ENCODE data around the gene GPR78.
"Not testable (repeated sequence)": the region's sequence is repeated elsewhere in the genome, so short reads cannot be mapped to it uniquely, and the experiment has no call there.

The GPR78 gene

DNA sequence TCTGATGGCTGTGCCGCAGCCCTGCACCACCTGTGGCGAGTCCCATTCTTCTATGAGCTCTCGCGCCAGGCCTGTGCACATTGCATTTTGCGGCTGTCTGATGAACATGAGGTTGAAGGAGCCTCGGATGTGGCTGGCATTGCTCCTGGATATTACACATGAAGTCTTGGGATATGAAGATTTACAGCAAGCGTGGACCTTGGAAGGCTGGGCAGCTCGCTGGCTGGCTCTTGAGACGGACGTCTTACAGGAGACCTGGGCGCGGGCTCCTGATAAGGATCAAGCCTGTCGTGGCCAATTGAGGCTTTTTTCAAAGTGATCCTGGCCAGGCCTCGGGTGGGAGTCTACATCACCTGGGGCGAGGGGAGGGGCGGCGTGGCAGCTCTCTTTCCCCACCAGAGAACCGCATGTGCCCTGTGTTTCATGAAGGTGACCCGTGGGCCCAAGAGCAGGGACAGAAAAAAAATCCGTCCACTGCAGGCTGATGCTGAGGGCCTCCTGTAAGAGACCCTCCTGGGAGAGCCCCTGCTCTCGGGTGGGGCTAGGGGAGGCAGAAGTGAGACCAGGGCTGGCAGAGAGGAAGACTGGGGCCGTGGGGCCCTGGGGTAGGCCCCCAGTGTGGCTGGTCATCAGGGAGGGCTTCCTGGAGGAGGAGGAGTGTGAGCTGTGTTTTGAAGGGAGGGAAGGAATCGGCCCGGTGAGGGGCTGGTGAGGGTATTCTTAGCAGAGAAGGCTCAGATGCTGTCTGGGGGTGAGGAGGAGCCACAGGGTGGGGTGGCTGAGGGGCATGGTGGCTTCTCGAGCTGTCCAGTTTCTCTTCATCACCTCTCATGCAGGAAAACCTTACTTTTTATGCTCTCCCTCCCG lies 36.0 kb downstream of the GPR78 start:
- no peak for DNase-seq (ENCODE audit: low read depth in 2 of 2)

DNA sequence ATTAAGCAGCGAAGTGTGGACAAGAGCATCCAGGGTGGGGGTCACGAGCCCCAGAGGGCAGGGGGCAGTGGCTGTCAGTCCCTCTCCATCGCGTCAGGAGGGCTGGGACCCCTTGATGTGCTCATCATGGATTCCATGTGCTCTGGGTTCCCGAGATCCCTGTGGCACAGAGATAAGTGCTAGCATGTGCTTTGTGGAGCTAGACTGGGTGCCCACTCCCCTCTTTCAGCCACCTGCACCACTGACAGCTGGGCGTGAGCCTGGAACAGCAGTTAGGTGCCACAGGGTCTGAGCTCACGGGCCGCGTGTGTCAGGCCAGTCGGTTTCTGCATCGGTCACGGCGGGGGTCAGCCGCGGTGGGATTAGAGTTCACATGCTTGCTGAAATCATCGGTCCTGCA lies 36.6 kb downstream of the GPR78 start:
- DNase-seq (ENCODE audit: low read depth in 2 of 2), result no peak

DNA sequence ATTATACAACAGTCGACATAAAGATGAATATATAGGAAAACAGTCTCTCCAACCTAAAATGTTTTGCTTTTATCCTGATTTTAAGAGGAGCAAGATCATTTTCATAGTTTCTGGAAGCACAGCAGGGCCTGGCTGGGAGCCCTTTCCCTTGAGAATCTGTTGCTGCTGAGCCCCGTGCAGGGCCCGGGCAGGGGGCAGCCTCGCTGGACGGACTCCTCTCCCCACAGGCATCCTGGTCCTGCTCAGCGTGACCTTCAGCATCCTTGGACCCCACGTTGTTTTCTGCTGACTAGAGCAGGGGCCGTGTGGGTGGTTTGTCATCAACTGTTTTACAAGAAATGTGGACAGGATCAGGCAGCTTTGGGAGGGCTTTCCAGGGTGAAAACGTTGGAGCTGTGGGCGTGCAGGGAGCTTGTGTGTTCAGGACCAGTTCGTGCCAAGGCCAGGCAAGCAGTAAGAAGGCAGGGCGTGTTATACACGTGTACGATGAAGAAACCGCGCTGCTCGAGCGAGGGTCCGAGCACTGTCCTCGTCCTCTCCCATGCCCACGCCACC lies 37.4 kb downstream of the GPR78 start:
- DNase-seq (ENCODE audit: low read depth in 2 of 2), result no peak

DNA sequence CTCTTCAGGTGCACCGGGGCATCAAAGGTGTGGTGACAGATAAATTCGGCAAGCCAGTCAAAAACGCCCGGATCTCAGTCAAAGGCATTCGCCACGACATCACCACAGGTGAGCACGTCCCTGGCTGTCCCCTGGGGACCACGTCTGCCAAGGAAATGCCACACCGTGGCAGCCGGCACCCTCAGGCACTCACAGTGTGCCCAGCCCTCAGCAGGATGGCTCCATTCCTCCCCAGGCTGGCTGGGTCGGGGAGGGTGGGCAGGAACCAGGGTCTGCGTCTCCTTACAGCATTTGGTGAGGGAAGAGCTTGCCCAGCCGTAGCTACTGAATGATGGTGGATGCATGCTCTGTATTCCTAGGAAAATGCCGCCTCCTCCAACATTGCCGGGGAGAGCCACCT lies 38.2 kb downstream of the GPR78 start:
- DNase-seq (ENCODE audit: low read depth in 2 of 2), result no peak

DNA sequence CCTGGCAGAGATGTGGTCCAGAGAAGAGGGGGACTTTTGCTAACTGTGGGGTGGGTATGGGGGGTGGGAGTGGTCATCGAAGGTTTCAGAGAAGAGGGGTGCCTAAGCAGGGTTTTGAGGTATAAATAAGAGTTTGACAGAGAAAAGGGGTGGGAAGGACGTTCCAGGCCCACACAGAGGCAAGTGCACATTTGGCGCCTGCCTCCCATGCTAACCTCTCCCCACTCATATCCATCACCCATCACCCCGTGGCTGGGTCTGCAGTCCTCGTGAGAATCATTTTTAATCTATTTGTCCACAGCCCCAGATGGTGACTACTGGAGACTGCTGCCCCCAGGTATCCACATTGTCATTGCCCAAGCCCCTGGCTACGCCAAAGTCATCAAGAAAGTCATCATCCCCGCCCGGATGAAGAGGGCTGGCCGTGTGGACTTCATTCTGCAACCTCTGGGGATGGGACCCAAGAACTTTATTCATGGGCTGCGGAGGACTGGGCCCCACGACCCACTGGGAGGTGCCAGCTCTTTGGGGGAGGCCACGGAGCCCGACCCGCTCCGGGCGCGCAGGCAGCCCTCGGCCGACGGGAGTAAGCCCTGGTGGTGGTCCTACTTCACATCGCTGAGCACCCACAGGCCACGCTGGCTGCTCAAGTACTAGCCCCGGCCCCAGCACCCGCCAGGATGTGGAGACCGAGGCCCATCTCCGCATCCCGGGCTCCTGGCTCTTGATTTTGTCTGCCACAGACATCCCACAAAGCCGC lies 38.9 kb downstream of the GPR78 start:
- DNase-seq (ENCODE audit: low read depth in 2 of 2), result no peak

DNA sequence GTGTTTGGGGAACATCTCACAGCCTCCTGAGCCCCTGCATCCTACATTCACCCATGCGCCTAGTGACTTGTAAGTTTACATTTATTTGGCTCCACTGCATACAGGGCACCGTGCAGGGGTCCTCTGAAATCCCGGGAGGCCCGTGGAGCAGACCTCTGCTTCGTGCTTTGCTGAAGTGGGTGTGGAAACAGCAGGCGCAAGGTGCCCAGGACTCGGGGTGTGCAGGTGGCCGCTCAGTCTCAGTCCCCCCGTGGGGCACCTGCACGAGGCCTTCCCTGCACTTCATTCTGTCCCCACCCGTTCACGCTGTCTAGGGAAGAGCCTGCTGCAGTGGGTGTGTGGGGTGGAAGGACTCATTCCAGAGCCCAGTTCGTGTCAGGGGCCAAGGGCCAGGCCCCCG lies 40.9 kb downstream of the GPR78 start:
- not testable (repeated sequence) for DNase-seq (ENCODE audit: low read depth in 2 of 2)

DNA sequence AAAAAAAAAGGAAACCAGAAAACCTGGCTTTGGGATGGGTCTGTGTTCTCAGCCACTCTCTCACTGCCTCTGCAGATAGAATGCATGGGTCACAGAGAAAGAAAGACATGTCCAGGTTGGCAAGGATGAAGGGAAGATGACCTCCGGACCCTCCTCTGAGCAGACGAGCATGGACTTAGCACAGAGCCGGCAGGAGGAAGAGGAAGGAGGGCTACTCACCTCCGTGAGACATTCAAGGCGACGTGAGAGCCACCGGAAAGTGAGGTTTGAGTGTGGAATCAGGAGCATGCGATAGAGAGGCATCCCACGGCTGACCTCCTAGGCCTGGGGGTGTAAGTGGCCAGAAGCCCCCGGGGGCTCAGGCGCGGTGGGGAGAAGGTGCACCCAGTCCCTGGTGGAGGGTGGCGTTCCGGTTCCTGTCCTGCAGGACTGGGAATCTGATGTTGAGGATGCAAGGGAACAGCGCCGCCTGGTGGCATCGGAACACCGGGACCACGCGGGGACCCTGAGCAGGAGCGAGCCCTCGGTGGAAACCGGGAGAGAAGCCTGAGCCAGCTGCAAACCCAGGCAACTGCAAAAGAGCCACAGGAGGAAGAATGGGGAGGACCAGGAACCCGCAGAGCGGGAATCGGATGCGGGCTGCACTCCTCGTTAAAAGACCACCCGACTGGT lies 44.5 kb downstream of the GPR78 start:
- not testable (repeated sequence) for DNase-seq (ENCODE audit: low read depth in 2 of 2)

DNA sequence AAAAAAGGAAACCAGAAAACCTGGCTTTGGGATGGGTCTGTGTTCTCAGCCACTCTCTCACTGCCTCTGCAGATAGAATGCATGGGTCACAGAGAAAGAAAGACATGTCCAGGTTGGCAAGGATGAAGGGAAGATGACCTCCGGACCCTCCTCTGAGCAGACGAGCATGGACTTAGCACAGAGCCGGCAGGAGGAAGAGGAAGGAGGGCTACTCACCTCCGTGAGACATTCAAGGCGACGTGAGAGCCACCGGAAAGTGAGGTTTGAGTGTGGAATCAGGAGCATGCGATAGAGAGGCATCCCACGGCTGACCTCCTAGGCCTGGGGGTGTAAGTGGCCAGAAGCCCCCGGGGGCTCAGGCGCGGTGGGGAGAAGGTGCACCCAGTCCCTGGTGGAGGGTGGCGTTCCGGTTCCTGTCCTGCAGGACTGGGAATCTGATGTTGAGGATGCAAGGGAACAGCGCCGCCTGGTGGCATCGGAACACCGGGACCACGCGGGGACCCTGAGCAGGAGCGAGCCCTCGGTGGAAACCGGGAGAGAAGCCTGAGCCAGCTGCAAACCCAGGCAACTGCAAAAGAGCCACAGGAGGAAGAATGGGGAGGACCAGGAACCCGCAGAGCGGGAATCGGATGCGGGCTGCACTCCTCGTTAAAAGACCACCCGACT lies 50.2 kb downstream of the GPR78 start:
- not testable (repeated sequence) for DNase-seq (ENCODE audit: low read depth in 2 of 2)

DNA sequence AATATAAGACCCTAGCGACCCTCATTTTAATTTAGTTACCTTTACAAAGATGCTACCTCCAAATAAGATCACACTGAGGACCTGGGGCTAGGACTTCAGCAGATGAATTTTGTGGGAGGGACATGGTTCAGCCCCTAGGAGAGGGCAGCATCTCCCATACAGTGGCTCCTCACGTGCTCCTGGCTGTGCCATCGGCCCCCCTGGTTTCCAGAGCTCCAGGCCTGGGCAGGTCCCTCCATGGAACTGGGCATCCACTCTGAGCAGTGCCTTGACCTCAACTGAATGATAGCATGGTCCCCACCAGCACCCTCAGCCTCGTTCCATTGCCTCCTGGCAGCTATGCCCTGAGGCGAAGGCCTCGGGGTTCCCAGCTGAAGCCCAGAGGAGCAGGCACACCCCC lies 51.7 kb downstream of the GPR78 start:
- DNase-seq (ENCODE audit: low read depth in 2 of 2), result not testable (repeated sequence)

DNA sequence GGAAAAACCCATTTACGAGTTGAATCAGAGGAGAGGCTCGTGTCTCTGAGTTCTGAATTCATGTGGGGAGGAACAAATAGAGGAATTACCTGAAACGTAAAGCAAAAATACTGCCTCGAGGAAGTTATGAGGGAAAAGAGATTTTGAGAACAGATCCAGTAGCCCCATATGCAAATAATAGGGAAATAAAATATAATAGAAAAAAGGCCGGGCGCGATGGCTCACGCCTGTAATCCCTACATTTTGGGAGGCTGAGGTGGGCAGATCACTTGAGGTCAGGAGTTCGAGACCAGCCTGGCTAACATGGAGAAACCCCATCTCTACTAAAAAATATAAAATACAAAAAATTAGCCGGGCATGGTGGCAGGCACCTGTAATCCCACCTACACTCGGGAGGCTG lies 54.6 kb downstream of the GPR78 start:
- not testable (repeated sequence) for DNase-seq (ENCODE audit: low read depth in 2 of 2)

DNA sequence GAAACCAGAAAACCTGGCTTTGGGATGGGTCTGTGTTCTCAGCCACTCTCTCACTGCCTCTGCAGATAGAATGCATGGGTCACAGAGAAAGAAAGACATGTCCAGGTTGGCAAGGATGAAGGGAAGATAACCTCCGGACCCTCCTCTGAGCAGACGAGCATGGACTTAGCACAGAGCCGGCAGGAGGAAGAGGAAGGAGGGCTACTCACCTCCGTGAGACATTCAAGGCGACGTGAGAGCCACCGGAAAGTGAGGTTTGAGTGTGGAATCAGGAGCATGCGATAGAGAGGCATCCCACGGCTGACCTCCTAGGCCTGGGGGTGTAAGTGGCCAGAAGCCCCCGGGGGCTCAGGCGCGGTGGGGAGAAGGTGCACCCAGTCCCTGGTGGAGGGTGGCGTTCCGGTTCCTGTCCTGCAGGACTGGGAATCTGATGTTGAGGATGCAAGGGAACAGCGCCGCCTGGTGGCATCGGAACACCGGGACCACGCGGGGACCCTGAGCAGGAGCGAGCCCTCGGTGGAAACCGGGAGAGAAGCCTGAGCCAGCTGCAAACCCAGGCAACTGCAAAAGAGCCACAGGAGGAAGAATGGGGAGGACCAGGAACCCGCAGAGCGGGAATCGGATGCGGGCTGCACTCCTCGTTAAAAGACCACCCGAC lies 55.8 kb downstream of the GPR78 start:
- not testable (repeated sequence) for DNase-seq (ENCODE audit: low read depth in 2 of 2)
